Measurements from ENCODE around the gene SLC8A1.
A peak's percentile ranks its signal among the peaks of the same experiment; 100 is the strongest.
"Not testable (repeated sequence)": the region's sequence is repeated elsewhere in the genome, so short reads cannot be mapped to it uniquely, and the experiment has no call there.

The SLC8A1 gene

GRCh38 chr2:40103590-40103989 is 348.3 kb downstream of the SLC8A1 start:
- DNase-seq (ENCODE audit: low spot score) = no peak

GRCh38 chr2:40103163-40103562 is 348.7 kb downstream of the SLC8A1 start:
- DNase-seq (ENCODE audit: low spot score) = no peak

GRCh38 chr2:40102447-40102846 is 349.4 kb downstream of the SLC8A1 start:
- DNase-seq (ENCODE audit: low spot score) = no peak

- peak; percentile 50 for DNase-seq (ENCODE audit: low spot score)
Measured at GRCh38 chr2:40101131-40101575, 350.7 kb downstream of the SLC8A1 start.

- no peak for DNase-seq (ENCODE audit: low spot score)
Measured at GRCh38 chr2:40100676-40101075, 351.2 kb downstream of the SLC8A1 start.

GRCh38 chr2:40098786-40099470 is 353.0 kb downstream of the SLC8A1 start:
- no peak for DNase-seq (ENCODE audit: low spot score)

GRCh38 chr2:40097691-40098385 is 354.1 kb downstream of the SLC8A1 start:
- no peak for DNase-seq (ENCODE audit: low spot score)

- no peak for DNase-seq (ENCODE audit: low spot score)
Measured at GRCh38 chr2:40096360-40096759, 355.5 kb downstream of the SLC8A1 start.

- no peak for DNase-seq (ENCODE audit: low spot score)
Measured at GRCh38 chr2:40095000-40095399, 356.9 kb downstream of the SLC8A1 start.

GRCh38 chr2:40094451-40094850 is 357.4 kb downstream of the SLC8A1 start:
- no peak for DNase-seq (ENCODE audit: low spot score)

- DNase-seq (ENCODE audit: low spot score) = no peak
Measured at GRCh38 chr2:40093021-40093675, 358.7 kb downstream of the SLC8A1 start.

GRCh38 chr2:40090044-40090443 is 361.8 kb downstream of the SLC8A1 start:
- DNase-seq (ENCODE audit: low spot score) = no peak

GRCh38 chr2:40087927-40088326 is 364.0 kb downstream of the SLC8A1 start:
- no peak for DNase-seq (ENCODE audit: low spot score)

GRCh38 chr2:40087434-40087833 is 364.5 kb downstream of the SLC8A1 start:
- DNase-seq (ENCODE audit: low spot score) = no peak

- no peak for DNase-seq (ENCODE audit: low spot score)
Measured at GRCh38 chr2:40085786-40086185, 366.1 kb downstream of the SLC8A1 start.

- not testable (repeated sequence) for DNase-seq (ENCODE audit: low spot score)
Measured at GRCh38 chr2:40073336-40073735, 378.6 kb downstream of the SLC8A1 start.

GRCh38 chr2:40072442-40073232 is 379.3 kb downstream of the SLC8A1 start:
- no peak for DNase-seq (ENCODE audit: low spot score)

GRCh38 chr2:40062381-40062780 is 389.5 kb downstream of the SLC8A1 start:
- DNase-seq (ENCODE audit: low spot score) = no peak

- no peak for DNase-seq (ENCODE audit: low spot score)
Measured at GRCh38 chr2:40049781-40050180, 402.1 kb downstream of the SLC8A1 start.

GRCh38 chr2:40048506-40048905 is 403.4 kb downstream of the SLC8A1 start:
- no peak for DNase-seq (ENCODE audit: low spot score)

- no peak for DNase-seq (ENCODE audit: low spot score)
Measured at GRCh38 chr2:40047406-40047805, 404.5 kb downstream of the SLC8A1 start.

All from ecto neural progenitor cell (in vitro differentiated cells).